Liver (tissue), 9 donors: ENCODE measurements around the gene SLC25A21. TPM values are rescaled to one million over a fixed set of nuclear protein-coding genes. Genes with fewer than 3 reads are reported as not detected.
"Not testable (repeated sequence)": the region's sequence is repeated elsewhere in the genome, so short reads cannot be mapped to it uniquely, and the experiment has no call there.

ENCODE experiments used
- DNase-seq: peaks from one replicate; pipeline ENCODE4 v3.0.0-alpha.2; 2017; ENCODE audit warnings: low spot score
- H3K27ac ChIP-seq, 2 donors: one replicate each; pipeline ENCODE4 v1.7.0; 2013; ENCODE audit warnings: inconsistent platforms in 2 of 2, low read length in 2 of 2, control low read depth in 1 of 2, low read depth in 1 of 2, mild to moderate bottlenecking in 1 of 2
- H3K27me3 ChIP-seq, 4 donors: one replicate each; pipeline versions ENCODE4 v1.6.1 to v1.7.0; 2013; ENCODE audit warnings: low read length in 3 of 4, inconsistent platforms in 1 of 4, mild to moderate bottlenecking in 1 of 4, moderate library complexity in 1 of 4; ENCODE audit not compliant: control insufficient read depth in 4 of 4, insufficient read depth in 4 of 4
- H3K36me3 ChIP-seq, 4 donors: one replicate each; pipeline versions ENCODE4 v1.6.1 to v1.7.0; 2013; ENCODE audit warnings: low read length in 3 of 4, mild to moderate bottlenecking in 3 of 4, low read depth in 1 of 4, moderate library complexity in 1 of 4; ENCODE audit not compliant: control insufficient read depth in 4 of 4, insufficient read depth in 3 of 4
- H3K4me1 ChIP-seq, 4 donors: one replicate each; pipeline versions ENCODE4 v1.6.1 to v1.7.0; 2013; ENCODE audit warnings: low read length in 3 of 4, mild to moderate bottlenecking in 3 of 4, moderate library complexity in 1 of 4; ENCODE audit not compliant: control insufficient read depth in 4 of 4, insufficient read depth in 4 of 4
- H3K4me3 ChIP-seq, 3 donors: one replicate each; pipeline versions ENCODE4 v1.6.1 to v1.7.0; 2013; ENCODE audit warnings: low read length in 3 of 3, control low read depth in 1 of 3, low read depth in 1 of 3, mild to moderate bottlenecking in 1 of 3
- H3K9ac ChIP-seq, 2 donors: one replicate each; pipeline ENCODE4 v1.7.0; 2013; ENCODE audit warnings: low read length in 2 of 2, mild to moderate bottlenecking in 2 of 2, moderate library complexity in 2 of 2, control low read depth in 1 of 2, low read depth in 1 of 2
- H3K9me3 ChIP-seq, 4 donors: one replicate each; pipeline versions ENCODE4 v1.6.1 to v1.7.0; 2013; ENCODE audit warnings: low read length in 3 of 4; ENCODE audit not compliant: control insufficient read depth in 4 of 4
- ATF3 ChIP-seq: IDR thresholded peaks from 2 replicates; pipeline ENCODE4 v1.6.1; 2016; ENCODE audit warnings: antibody characterized with exemption
- CTCF ChIP-seq: fragments of 150-350 bp; IDR thresholded peaks from 2 replicates; pipeline ENCODE4 v1.5.1; 2017; ENCODE audit warnings: improper control_type of control experiment, low read depth, low read length; ENCODE audit not compliant: missing input control
- EGR1 ChIP-seq, 2 donors: IDR thresholded peaks; 2 replicates each; pipeline ENCODE4 v1.6.1; 2016 to 2018; ENCODE audit warnings: antibody characterized with exemption in 2 of 2, low read depth in 2 of 2
- FOXA1 ChIP-seq: IDR thresholded peaks from 2 replicates; pipeline ENCODE4 v1.6.1; 2016; ENCODE audit warnings: antibody characterized with exemption
- FOXA2 ChIP-seq: IDR thresholded peaks from 2 replicates; pipeline ENCODE4 v1.6.1; 2016; ENCODE audit warnings: antibody characterized with exemption
- GABPA ChIP-seq, 2 donors: IDR thresholded peaks in 1 of 2; conservative IDR thresholded peaks in 1 of 2; 2 replicates each; pipeline ENCODE4 v1.6.1; 2016; ENCODE audit warnings: antibody characterized with exemption in 2 of 2, mild to moderate bottlenecking in 1 of 2, moderate library complexity in 1 of 2
- HNF4A ChIP-seq, 2 donors: conservative IDR thresholded peaks; 2 replicates each; pipeline ENCODE4 v1.6.1; 2016; ENCODE audit warnings: antibody characterized with exemption in 2 of 2, mild to moderate bottlenecking in 2 of 2
- HNF4G ChIP-seq: IDR thresholded peaks from 2 replicates; pipeline ENCODE4 v1.6.1; 2016; ENCODE audit warnings: antibody characterized with exemption
- JUND ChIP-seq, 2 donors: IDR thresholded peaks; 2 replicates each; pipeline ENCODE4 v1.6.1; 2016; ENCODE audit warnings: antibody characterized with exemption in 2 of 2
- MAX ChIP-seq: IDR thresholded peaks from 2 replicates; pipeline ENCODE4 v1.6.1; 2016; ENCODE audit warnings: antibody characterized with exemption
- NR2F2 ChIP-seq: IDR thresholded peaks from 2 replicates; pipeline ENCODE4 v1.6.1; 2016; ENCODE audit warnings: antibody characterized with exemption
- RAD21 ChIP-seq, 2 donors: IDR thresholded peaks; 2 replicates each; pipeline ENCODE4 v1.6.1; 2016; ENCODE audit warnings: antibody characterized with exemption in 2 of 2, mild to moderate bottlenecking in 2 of 2
- REST ChIP-seq: IDR thresholded peaks from 2 replicates; pipeline ENCODE4 v1.6.1; 2016; ENCODE audit warnings: antibody characterized with exemption, mild to moderate bottlenecking
- RXRA ChIP-seq, 2 donors: IDR thresholded peaks; 2 replicates each; pipeline ENCODE4 v1.6.1; 2017 to 2018; ENCODE audit warnings: antibody characterized with exemption in 2 of 2, mild to moderate bottlenecking in 1 of 2
- SP1 ChIP-seq: IDR thresholded peaks from 2 replicates; pipeline ENCODE4 v1.6.1; 2018; ENCODE audit warnings: antibody characterized with exemption, mild to moderate bottlenecking
- TAF1 ChIP-seq: conservative IDR thresholded peaks from 2 replicates; pipeline ENCODE4 v1.6.1; 2016; ENCODE audit warnings: antibody characterized with exemption, mild to moderate bottlenecking
- YY1 ChIP-seq: IDR thresholded peaks from 2 replicates; pipeline ENCODE4 v1.6.1; 2016; ENCODE audit warnings: antibody characterized with exemption, mild to moderate bottlenecking
- ZBTB33 ChIP-seq: IDR thresholded peaks from 2 replicates; pipeline ENCODE4 v1.6.1; 2016; ENCODE audit warnings: antibody characterized with exemption
- WGBS: extraction: QIAGEN DNeasy Blood & Tissue Kit; methylation state at CpG from one replicate; pipeline ENCODE4 v1.1.7; 2013; 5-methylcytosine and 5-hydroxymethylcytosine counted together
- polyA plus RNA-seq, 2 donors: library from polyadenylated mRNA; stranded (reverse) in 1 of 2; unstranded in 1 of 2; fragments of 200-250 nt in 1 of 2; fragments of >200 nt in 1 of 2; fragmentation: Nextera tagmentation in 1 of 2; extraction: Ambion mirVana in 1 of 2; gene quantifications; one replicate each; pipeline versions ENCODE4 v1.2.1 to v1.2.3, GENCODE V29; 2013 to 2015
- total RNA-seq, 2 donors: library from RNA; depleted of rRNA; stranded (reverse); fragments of >200 nt; gene quantifications; one replicate each; pipeline ENCODE4 v1.2.3, GENCODE V29; 2014
- donor health status: healthy.
- donor health status: healthy.
- donor health status: healthy.
- donor health status: healthy.
- donor health status: healthy.

SLC25A21 gene
- total and polyA plus RNA-seq, 4 donors = 0.13 to 24.3 (median 0.23) TPM

GRCh38 chr14:37181441-37181840 is 9.0 kb upstream of the SLC25A21 start:
- DNase-seq = no peak
- TF ChIP-seq FOXA1 (no peak), HNF4G (no peak), NR2F2 (no peak), ZBTB33 (no peak), REST (no peak), YY1 (no peak), CTCF (no peak), HNF4A (conservative IDR thresholded peaks at IDR 0.05) (no peak), MAX (no peak), FOXA2 (no peak), EGR1 (IDR thresholded peaks at IDR 0.05; ENCODE audit: low read depth in 2 of 2) (no peak), JUND (IDR thresholded peaks at IDR 0.05) (no peak), TAF1 (no peak), RXRA (IDR thresholded peaks at IDR 0.05) (no peak), GABPA (IDR thresholded peaks at IDR 0.05 in 1 of 2, conservative IDR thresholded peaks at IDR 0.05 in 1 of 2) (no peak), SP1 (no peak), ATF3 (no peak), RAD21 (IDR thresholded peaks at IDR 0.05) (no peak)
- H3K4me3 ChIP-seq = no peak overlapping the region

GRCh38 chr14:37180886-37181285 is 8.5 kb upstream of the SLC25A21 start:
- H3K9me3 ChIP-seq, H3K36me3 ChIP-seq, H3K27ac ChIP-seq, H3K4me1 ChIP-seq, DNase-seq, H3K9ac ChIP-seq, H3K27me3 ChIP-seq, H3K4me3 ChIP-seq: not testable (repeated sequence)
- 95% methylated on average over 7 of the region's 7 CpGs for WGBS

More at GRCh38 chr14:37181441-37181840, 9.0 kb upstream of the SLC25A21 start:
- no peak overlapping the region for H3K9ac ChIP-seq
- H3K36me3 ChIP-seq = no peaks in the 10 kb centered on the region
- no peaks in the 10 kb centered on the region for H3K27me3 ChIP-seq
- H3K4me1 ChIP-seq = peaks cover 0 to 5% (median 0%) of the 10 kb centered on the region in 4 donors
- no peaks in the 10 kb centered on the region for H3K9me3 ChIP-seq
- H3K27ac ChIP-seq = no peak overlapping the region
- WGBS = 76% methylated on average over 6 of the region's 6 CpGs
